Measurements from ENCODE around the gene FAM193B.

GRCh38 chr5:177588413-177588909 lies 34.1 kb upstream of the FAM193B start:
- TF ChIP-seq POLR2AphosphoS5 (IDR thresholded peaks at IDR 0.05) (no peak), CTCF (IDR thresholded peaks at IDR 0.05) (no peak)
